Head of caudate nucleus (tissue), 42 donors: Measurements from ENCODE around the gene AHRR.
A peak's percentile ranks its signal among the peaks of the same experiment; 100 is the strongest.
"Not testable (repeated sequence)": the region's sequence is repeated elsewhere in the genome, so short reads cannot be mapped to it uniquely, and the experiment has no call there.

Source experiments
- DNase-seq, 42 donors: peaks; one replicate each; pipeline versions ENCODE4 v3.0.0 to v3.0.0-alpha.2; 2020 to 2021; ENCODE audit warnings: mixed read lengths in 7 of 42
- intact Hi-C: fragments of 100-400 bp; cut with DNase I; formaldehyde crosslinking; loops from one replicate; pipeline ENCODE4 v1.15.0; 2022

The AHRR gene

GRCh38 chr5:302966-303365 is 18.5 kb upstream of the AHRR start:
- no peak for DNase-seq
- intact Hi-C loops = no loop called here

GRCh38 chr5:303741-304140 is 17.8 kb upstream of the AHRR start:
- intact Hi-C loops = not testable (repeated sequence)

GRCh38 chr5:305050-305449 is 16.5 kb upstream of the AHRR start:
- intact Hi-C loops = no loop called here
- peak in 1 of 42 donors; percentile 7 for DNase-seq

More at GRCh38 chr5:303741-304140, 17.8 kb upstream of the AHRR start:
- peak in 1 of 42 donors; percentile 26 for DNase-seq

- intact Hi-C loops = no loop called here
- peak in 2 of 42 donors; percentile 5 to 20 for DNase-seq
These were observed 16.1 kb upstream of the AHRR start for GRCh38 chr5:305459-305858.

- intact Hi-C loops = no loop called here
- peak in 4 of 42 donors; percentile 3 to 31 (median 18) for DNase-seq
These were observed 15.3 kb upstream of the AHRR start for GRCh38 chr5:306011-306805.

- intact Hi-C loops = no loop called here
- DNase-seq = peak in 1 of 42 donors; percentile 1
These were observed 14.2 kb upstream of the AHRR start for GRCh38 chr5:307306-307705.

- DNase-seq = peak in 3 of 42 donors; percentile 8 to 26 (median 9)
- intact Hi-C loops = no loop called here
These were observed 13.5 kb upstream of the AHRR start for GRCh38 chr5:307794-308579.

- intact Hi-C loops = no loop called here
- peak in 4 of 42 donors; percentile 5 to 43 (median 6) for DNase-seq
These were observed 12.7 kb upstream of the AHRR start for GRCh38 chr5:308672-309271.

- intact Hi-C loops = not testable (repeated sequence)
- peak in 3 of 42 donors; percentile 0 to 10 (median 5) for DNase-seq
These were observed 11.7 kb upstream of the AHRR start for GRCh38 chr5:309831-310230.

GRCh38 chr5:310516-310915 is 11.0 kb upstream of the AHRR start:
- peak in 2 of 42 donors; percentile 7 to 22 for DNase-seq
- intact Hi-C loops = no loop called here

- intact Hi-C loops = no loop called here
- DNase-seq = peak in 4 of 42 donors; percentile 1 to 25 (median 14)
These were observed 10.5 kb upstream of the AHRR start for GRCh38 chr5:310941-311434.

- intact Hi-C loops = no loop called here
- DNase-seq = no peak
These were observed 9.6 kb upstream of the AHRR start for GRCh38 chr5:311963-312362.

GRCh38 chr5:312845-313244 is 8.7 kb upstream of the AHRR start:
- peak in 4 of 42 donors; percentile 3 to 21 (median 15) for DNase-seq
- intact Hi-C loops = no loop called here

GRCh38 chr5:313265-313664 is 8.2 kb upstream of the AHRR start:
- DNase-seq = no peak
- intact Hi-C loops = no loop called here

GRCh38 chr5:313806-314376 is 7.6 kb upstream of the AHRR start:
- intact Hi-C loops = no loop called here
- peak in 1 of 42 donors; percentile 15 for DNase-seq

- intact Hi-C loops = no loop called here
- DNase-seq = peak in 1 of 42 donors; percentile 15
These were observed 6.6 kb upstream of the AHRR start for GRCh38 chr5:314676-315487.

- intact Hi-C loops = no loop called here
- no peak for DNase-seq
These were observed 5.9 kb upstream of the AHRR start for GRCh38 chr5:315488-316209.
